ENCODE measurements around the gene CHD5. TPM values are rescaled to one million over a fixed set of nuclear protein-coding genes. Genes with fewer than 3 reads are reported as not detected.

CHD5 gene
- total and polyA plus RNA-seq, 2 of the 13 experiments (the other 11 are each of a cell fraction or from before 2014, with no cell fraction given): 0.02 to 0.21 TPM

- H3K4me3 ChIP-seq (replicated peaks in 1 of 3; ENCODE audit: insufficient read depth in 1 of 3, low read depth in 2 of 3, low read length in 3 of 3): no peak overlapping the region
- no peaks in the 10 kb centered on the region for H3K9me3 ChIP-seq (ENCODE audit: low read length)
- H2AFZ ChIP-seq (ENCODE audit: low read length): no peak overlapping the region
- ChIA-PET POLR2A (no interaction called here), CTCF (ENCODE audit: low intra/inter-chr PET ratio, low total read pairs) (no interaction called here)
- peaks cover 0 to 1% of the 10 kb centered on the region in 2 experiments; a peak in 2 of 5 replicates for H3K27me3 ChIP-seq (ENCODE audit: control insufficient read depth in 1 of 2, insufficient read depth in 2 of 2, low read length in 2 of 2)
- H3K79me2 ChIP-seq (ENCODE audit: insufficient read depth, low read length): no peaks in the 10 kb centered on the region
- in situ Hi-C loops (cut with HindIII; ENCODE audit: extremely low pct_ligation_motif_present, low pct_unique_long_range_greater_than_20kb): no loop called here
- H3K4me1 ChIP-seq (ENCODE audit: insufficient read depth, low read length): peaks cover 5% of the 10 kb centered on the region
- BruUV-seq (replicated peaks): no TSS peak
- intact Hi-C loops (cut with micrococcal nuclease; ENCODE audit: unreplicated experiment): no loop called here
- no CpG with 5 or more reads among the region's 13 CpGs for WGBS (ENCODE audit: low lambda C conversion rate)
- H3K36me3 ChIP-seq (replicated peaks in 1 of 2; ENCODE audit: control insufficient read depth in 1 of 2, insufficient read depth in 2 of 2, low read length in 2 of 2): no peaks in the 10 kb centered on the region; a peak in 1 of 5 replicates
- ATAC-seq (no peak), DNase-seq (ENCODE audit: low spot score) (no peak), FAIRE-seq (no peak)
- H3K27ac ChIP-seq (ENCODE audit: extremely low read length, insufficient read depth, low read length): no peak overlapping the region
- no peaks in the 10 kb centered on the region for H4K20me1 ChIP-seq (ENCODE audit: insufficient read depth, low read length)
- H3K4me2 ChIP-seq (ENCODE audit: low read depth, low read length): no peak overlapping the region
- H3K9ac ChIP-seq (ENCODE audit: insufficient read depth, low read depth, low read length): no peak overlapping the region
- TF ChIP-seq HNRNPH1 (optimal IDR thresholded peaks at IDR 0.05; ENCODE audit: low read depth, low read length): no peak
Measured at GRCh38 chr1:6071219-6071618, 108.9 kb downstream of the CHD5 start.

GRCh38 chr1:6070450-6070974, 109.6 kb downstream of the CHD5 start:
- H2AFZ ChIP-seq (ENCODE audit: low read length): no peak overlapping the region
- no TSS peak for BruUV-seq (replicated peaks)
- no peak for DNase-seq (ENCODE audit: low spot score)
- H3K9me3 ChIP-seq (ENCODE audit: low read length): no peaks in the 10 kb centered on the region
- no peaks in the 10 kb centered on the region for H4K20me1 ChIP-seq (ENCODE audit: insufficient read depth, low read length)
- no peaks in the 10 kb centered on the region; a peak in 1 of 5 replicates for H3K36me3 ChIP-seq (replicated peaks in 1 of 2; ENCODE audit: control insufficient read depth in 1 of 2, insufficient read depth in 2 of 2, low read length in 2 of 2)
- no peaks in the 10 kb centered on the region for H3K79me2 ChIP-seq (ENCODE audit: insufficient read depth, low read length)
- ATAC-seq: no peak
- H3K9ac ChIP-seq (ENCODE audit: insufficient read depth, low read depth, low read length): no peak overlapping the region
- POLR2A ChIA-PET: no interaction called here
- no peak for FAIRE-seq
- in situ Hi-C loops (cut with HindIII; ENCODE audit: extremely low pct_ligation_motif_present, low pct_unique_long_range_greater_than_20kb): no loop called here
- no peak overlapping the region for H3K4me2 ChIP-seq (ENCODE audit: low read depth, low read length)
- no peaks in the 10 kb centered on the region for H3K4me1 ChIP-seq (ENCODE audit: insufficient read depth, low read length)
- peaks cover 0 to 1% of the 10 kb centered on the region in 2 experiments; a peak in 2 of 5 replicates for H3K27me3 ChIP-seq (ENCODE audit: control insufficient read depth in 1 of 2, insufficient read depth in 2 of 2, low read length in 2 of 2)
- intact Hi-C loops (cut with micrococcal nuclease; ENCODE audit: unreplicated experiment): no loop called here
- TF ChIP-seq PHF21A (CRISPR knock-in tag; IDR thresholded peaks at IDR 0.05): no peak
- TF ChIP-seq POGZ (CRISPR knock-in tag; IDR thresholded peaks at IDR 0.05): no peak
- no peak for TF ChIP-seq ZNF557 (CRISPR knock-in tag; IDR thresholded peaks at IDR 0.05)
- TF ChIP-seq ZNF629 (CRISPR knock-in tag; conservative IDR thresholded peaks at IDR 0.05): peak; percentile 84
- TF ChIP-seq RELA (CRISPR knock-in tag; IDR thresholded peaks at IDR 0.05): no peak
- no peak for TF ChIP-seq ZNF260 (CRISPR knock-in tag; IDR thresholded peaks at IDR 0.05; ENCODE audit: borderline replicate concordance, low read depth)
- no peak for TF ChIP-seq ZFAT (CRISPR knock-in tag; conservative IDR thresholded peaks at IDR 0.05)
- no peak for TF ChIP-seq AHR (CRISPR knock-in tag; IDR thresholded peaks at IDR 0.05)
- WGBS (ENCODE audit: low lambda C conversion rate): 53% methylated on average over 9 of the region's 9 CpGs
- no peak overlapping the region for H3K27ac ChIP-seq (ENCODE audit: extremely low read length, insufficient read depth, low read length)
- CTCF ChIA-PET (ENCODE audit: low intra/inter-chr PET ratio, low total read pairs): no interaction called here
- no peak overlapping the region for H3K4me3 ChIP-seq (replicated peaks in 1 of 3; ENCODE audit: insufficient read depth in 1 of 3, low read depth in 2 of 3, low read length in 3 of 3)

Measured in HepG2 (cell line).